Common myeloid progenitor, CD34-positive (primary cell): ENCODE results near the gene DLGAP4.

Experiments used
- CTCF ChIA-PET: fragments of 350-600 bp; sonication (Branson Sonifier 250); formaldehyde crosslinking; loops from one replicate; lab custom pipeline; 2021; ENCODE audit warnings: antibody characterized with exemption; lab: Charles Lee
- POLR2A ChIA-PET: fragments of 350-600 bp; sonication (Branson Sonifier 250); formaldehyde crosslinking; loops from one replicate; lab custom pipeline; 2021; ENCODE audit warnings: antibody characterized with exemption; lab: Charles Lee
- DNase-seq, 3 donors: peaks; one replicate each; pipeline versions ENCODE4 v3.0.0 to v3.0.0-alpha.2; 2013
- H3K27ac ChIP-seq, 2 experiments: 1 replicate in 1 of 2; 2 replicates in 1 of 2; pipeline ENCODE4 v1.7.0; 2013; ENCODE audit warnings: inconsistent platforms in 2 of 2, low read length in 2 of 2, mild to moderate bottlenecking in 2 of 2, low read depth in 1 of 2, moderate library complexity in 1 of 2; ENCODE audit not compliant: severe bottlenecking in 2 of 2, insufficient read depth in 1 of 2, poor library complexity in 1 of 2
- H3K27me3 ChIP-seq, 5 experiments: replicated peaks in 2 of 5; 1 replicate in 3 of 5; 2 replicates in 2 of 5; pipeline versions ENCODE4 v1.6.1 to v1.7.0; 2013; ENCODE audit warnings: low read length in 4 of 5, mild to moderate bottlenecking in 2 of 5, moderate library complexity in 2 of 5, inconsistent platforms in 1 of 5; ENCODE audit not compliant: insufficient read depth in 5 of 5, control insufficient read depth in 4 of 5
- H3K36me3 ChIP-seq, 4 experiments: 1 replicate in 2 of 4; 2 replicates in 2 of 4; pipeline versions ENCODE4 v1.6.1 to v1.7.0; 2013; ENCODE audit warnings: low read length in 3 of 4, control low read depth in 1 of 4, mild to moderate bottlenecking in 1 of 4; ENCODE audit not compliant: control insufficient read depth in 4 of 4, insufficient read depth in 4 of 4
- H3K4me1 ChIP-seq, 4 experiments: 1 replicate in 3 of 4; 2 replicates in 1 of 4; pipeline versions ENCODE4 v1.6.1 to v1.7.1; 2013; ENCODE audit warnings: low read length in 3 of 4, mild to moderate bottlenecking in 3 of 4, control low read depth in 1 of 4, inconsistent platforms in 1 of 4, moderate library complexity in 1 of 4; ENCODE audit not compliant: control insufficient read depth in 4 of 4, insufficient read depth in 4 of 4; ENCODE audit errors: control extremely low read depth in 1 of 4
- H3K4me3 ChIP-seq, 7 experiments: 1 replicate in 4 of 7; 2 replicates in 3 of 7; pipeline versions ENCODE4 v1.5.1 to v1.7.0; 2013; ENCODE audit warnings: mild to moderate bottlenecking in 7 of 7, low read length in 6 of 7, moderate library complexity in 6 of 7, inconsistent platforms in 2 of 7, low read depth in 2 of 7, control low read depth in 1 of 7; ENCODE audit not compliant: insufficient read depth in 4 of 7, control insufficient read depth in 1 of 7; ENCODE audit errors: extremely low read depth in 1 of 7
- H3K9me3 ChIP-seq, 5 experiments: 1 replicate in 4 of 5; 2 replicates in 1 of 5; pipeline versions ENCODE4 v1.6.1 to v1.7.1; 2013; ENCODE audit warnings: low read length in 4 of 5, mild to moderate bottlenecking in 2 of 5, inconsistent platforms in 1 of 5, low read depth in 1 of 5, moderate library complexity in 1 of 5; ENCODE audit not compliant: control insufficient read depth in 4 of 5, insufficient read depth in 2 of 5; ENCODE audit errors: control extremely low read depth in 1 of 5
- WGBS: methylation state at CpG from one replicate; pipeline ENCODE4 v1.1.5; 2013; ENCODE audit not compliant: insufficient coverage; 5-methylcytosine and 5-hydroxymethylcytosine counted together

The DLGAP4 gene

GRCh38 chr20:36386236-36386635, 80.1 kb downstream of the DLGAP4 start:
- no peaks in the 10 kb centered on the region for H3K36me3 ChIP-seq
- no peak overlapping the region for H3K27ac ChIP-seq
- no peak for DNase-seq
- H3K9me3 ChIP-seq: peaks cover 0 to 2% (median 0%) of the 10 kb centered on the region in 5 experiments
- no peaks in the 10 kb centered on the region for H3K4me1 ChIP-seq
- H3K4me3 ChIP-seq: no peak overlapping the region
- H3K27me3 ChIP-seq: peaks cover 0 to 9% (median 2%) of the 10 kb centered on the region in 5 experiments
- POLR2A ChIA-PET: no interaction called here
- CTCF ChIA-PET: interaction anchor here (1.2 kb wide), 1 partner anchor 13 kb away, joined by 4 read pairs; no protein-coding TSS in a partner anchor

DNA sequence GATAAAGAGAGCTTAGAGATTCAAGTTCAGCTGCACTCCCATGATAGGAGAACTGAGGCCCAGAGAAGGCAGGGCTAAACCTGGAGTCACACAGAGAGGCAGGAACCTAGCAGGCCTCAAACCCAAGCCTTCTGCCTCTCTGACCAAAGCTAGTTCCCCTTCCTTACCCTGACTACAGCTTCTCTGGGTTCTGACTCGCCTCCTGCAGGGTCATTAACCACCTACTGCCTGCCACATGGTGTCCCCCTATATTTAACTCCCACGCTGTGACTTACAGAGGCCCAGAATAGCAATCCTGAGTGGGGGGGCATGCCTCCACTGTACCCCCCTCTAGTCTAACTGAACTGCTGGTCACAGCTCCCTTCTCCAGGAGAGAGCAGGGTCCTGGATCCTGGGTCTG, 84.1 kb downstream of the DLGAP4 start:
- Histone ChIP-seq H3K4me3 (no peak overlapping the region), H3K27me3 (peaks cover 0 to 15% (median 7%) of the 10 kb centered on the region in 5 experiments), H3K4me1 (no peaks in the 10 kb centered on the region), H3K9me3 (peaks cover 0 to 2% (median 0%) of the 10 kb centered on the region in 5 experiments), H3K36me3 (no peaks in the 10 kb centered on the region), H3K27ac (no peak overlapping the region)
- DNase-seq: no peak
- POLR2A ChIA-PET: no interaction called here
- CTCF ChIA-PET: interaction anchor here (1.0 to 1.8 kb wide), 4 partner anchors 9 to 49 kb away, joined by 3 to 5 read pairs (median 4); no protein-coding TSS in a partner anchor
- WGBS: 87% methylated on average over 2 of the region's 2 CpGs

- WGBS: 74% methylated on average over 5 of the region's 6 CpGs
- Histone ChIP-seq H3K27ac (no peak overlapping the region), H3K9me3 (peaks cover 0 to 2% (median 0%) of the 10 kb centered on the region in 5 experiments), H3K36me3 (no peaks in the 10 kb centered on the region), H3K4me1 (no peaks in the 10 kb centered on the region), H3K27me3 (peaks cover 0 to 13% (median 7%) of the 10 kb centered on the region in 5 experiments), H3K4me3 (no peak overlapping the region)
- DNase-seq: no peak
- POLR2A ChIA-PET: no interaction called here
- CTCF ChIA-PET: interaction anchor here (1.3 to 1.6 kb wide), 2 partner anchors 9 to 43 kb away, joined by 3 to 5 read pairs; no protein-coding TSS in a partner anchor
These were observed 84.7 kb downstream of the DLGAP4 start for GRCh38 chr20:36390719-36391415.

DNA sequence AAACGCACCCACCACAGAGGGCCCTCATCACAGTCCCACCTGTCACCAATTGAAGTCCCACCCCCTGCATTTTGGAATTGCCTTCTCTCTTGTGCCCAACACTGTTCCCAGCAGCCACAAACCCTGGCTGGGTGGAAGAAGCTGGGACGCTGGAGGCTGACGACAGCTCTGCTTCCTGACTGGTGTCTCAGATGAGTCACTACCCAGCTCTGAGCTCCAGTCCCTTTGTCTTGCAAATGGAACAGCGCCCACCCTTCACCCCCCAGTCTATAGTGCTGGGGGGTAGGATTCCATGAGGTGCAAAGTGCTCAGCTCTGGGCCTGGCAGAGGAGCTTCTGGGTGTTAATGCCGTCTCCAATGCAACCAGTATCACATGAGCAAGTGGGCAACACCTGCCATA, 85.3 kb downstream of the DLGAP4 start:
- DNase-seq: no peak
- Histone ChIP-seq H3K4me3 (no peak overlapping the region), H3K27me3 (peaks cover 0 to 13% (median 7%) of the 10 kb centered on the region in 5 experiments), H3K4me1 (no peaks in the 10 kb centered on the region), H3K9me3 (peaks cover 0 to 2% (median 0%) of the 10 kb centered on the region in 5 experiments), H3K27ac (no peak overlapping the region), H3K36me3 (no peaks in the 10 kb centered on the region)
- CTCF ChIA-PET: interaction anchor here (1.3 to 1.6 kb wide), 2 partner anchors 8 to 44 kb away, joined by 3 to 5 read pairs; no protein-coding TSS in a partner anchor
- POLR2A ChIA-PET: no interaction called here
- WGBS: 40% methylated on average over 2 of the region's 5 CpGs

GRCh38 chr20:36391955-36392354, 85.8 kb downstream of the DLGAP4 start:
- WGBS: 69% methylated on average over 4 of the region's 5 CpGs
- Histone ChIP-seq H3K27me3 (peaks cover 0 to 13% (median 7%) of the 10 kb centered on the region in 5 experiments), H3K36me3 (no peaks in the 10 kb centered on the region), H3K9me3 (peaks cover 0 to 2% (median 0%) of the 10 kb centered on the region in 5 experiments), H3K4me1 (no peaks in the 10 kb centered on the region), H3K27ac (no peak overlapping the region), H3K4me3 (no peak overlapping the region)
- POLR2A ChIA-PET: no interaction called here
- CTCF ChIA-PET: no interaction called here
- no peak for DNase-seq

DNA sequence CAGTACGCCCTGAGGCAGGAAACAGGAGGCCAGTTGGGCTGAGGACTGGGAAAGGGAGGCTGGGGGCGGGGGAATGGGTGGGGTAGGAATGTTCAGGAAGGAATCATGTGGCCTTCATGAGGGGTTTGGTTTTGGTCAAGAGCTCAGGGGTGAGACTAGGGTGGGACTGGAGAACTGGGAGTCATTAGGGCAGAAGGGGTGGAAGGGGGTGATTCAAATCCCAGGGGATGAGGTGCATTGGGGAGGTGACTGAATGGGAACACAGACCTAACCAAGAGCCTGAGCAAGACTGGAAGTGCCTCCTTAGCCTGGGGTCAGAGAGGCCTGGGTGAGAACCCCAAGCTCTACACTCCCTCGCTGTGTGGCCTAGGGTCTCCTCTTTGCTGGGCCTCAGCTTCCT, 86.8 kb downstream of the DLGAP4 start:
- ChIA-PET CTCF (no interaction called here), POLR2A (no interaction called here)
- Histone ChIP-seq H3K27ac (no peak overlapping the region), H3K4me1 (no peaks in the 10 kb centered on the region), H3K36me3 (no peaks in the 10 kb centered on the region), H3K27me3 (peaks cover 0 to 13% (median 7%) of the 10 kb centered on the region in 5 experiments), H3K4me3 (no peak overlapping the region), H3K9me3 (peaks cover 0 to 2% (median 0%) of the 10 kb centered on the region in 5 experiments)
- 71% methylated on average over 1 of the region's 3 CpGs for WGBS
- DNase-seq: no peak

- peaks cover 0 to 23% (median 5%) of the 10 kb centered on the region in 5 experiments for H3K27me3 ChIP-seq
- CTCF ChIA-PET: interaction anchor here (1.3 kb wide), 1 partner anchor 9 kb away, joined by 3 read pairs; no protein-coding TSS in a partner anchor
These were observed 88.3 kb downstream of the DLGAP4 start for GRCh38 chr20:36394340-36394965.

More at GRCh38 chr20:36394340-36394965, 88.3 kb downstream of the DLGAP4 start:
- no peak for DNase-seq
- H3K36me3 ChIP-seq: no peaks in the 10 kb centered on the region
- H3K4me1 ChIP-seq: no peaks in the 10 kb centered on the region
- no peak overlapping the region for H3K4me3 ChIP-seq
- POLR2A ChIA-PET: no interaction called here
- peaks cover 0 to 1% (median 0%) of the 10 kb centered on the region in 5 experiments for H3K9me3 ChIP-seq
- WGBS: 86% methylated on average over 17 of the region's 20 CpGs
- H3K27ac ChIP-seq: no peak overlapping the region
